Measurements from ENCODE around the gene TNFRSF14.

Gene TNFRSF14

GRCh38 chr1:2609319-2610035 lies 53.3 kb downstream of the TNFRSF14 start:
- TF ChIP-seq CTCF (IDR thresholded peaks at IDR 0.05; ENCODE audit: insufficient read depth, low read length, poor library complexity, severe bottlenecking): no peak
- Histone ChIP-seq H3K27me3 (replicated peaks; ENCODE audit: control insufficient read depth, insufficient read depth, low read length) (no peaks in the 10 kb centered on the region; the same call in 1 of the 2 replicates), H3K36me3 (ENCODE audit: control insufficient read depth, insufficient read depth, low read length) (no peaks in the 10 kb centered on the region), H3K4me3 (replicated peaks; ENCODE audit: low read depth, low read length) (no peak overlapping the region)
- no peak for DNase-seq (ENCODE audit: extremely low read depth, insufficient read length)

DNA sequence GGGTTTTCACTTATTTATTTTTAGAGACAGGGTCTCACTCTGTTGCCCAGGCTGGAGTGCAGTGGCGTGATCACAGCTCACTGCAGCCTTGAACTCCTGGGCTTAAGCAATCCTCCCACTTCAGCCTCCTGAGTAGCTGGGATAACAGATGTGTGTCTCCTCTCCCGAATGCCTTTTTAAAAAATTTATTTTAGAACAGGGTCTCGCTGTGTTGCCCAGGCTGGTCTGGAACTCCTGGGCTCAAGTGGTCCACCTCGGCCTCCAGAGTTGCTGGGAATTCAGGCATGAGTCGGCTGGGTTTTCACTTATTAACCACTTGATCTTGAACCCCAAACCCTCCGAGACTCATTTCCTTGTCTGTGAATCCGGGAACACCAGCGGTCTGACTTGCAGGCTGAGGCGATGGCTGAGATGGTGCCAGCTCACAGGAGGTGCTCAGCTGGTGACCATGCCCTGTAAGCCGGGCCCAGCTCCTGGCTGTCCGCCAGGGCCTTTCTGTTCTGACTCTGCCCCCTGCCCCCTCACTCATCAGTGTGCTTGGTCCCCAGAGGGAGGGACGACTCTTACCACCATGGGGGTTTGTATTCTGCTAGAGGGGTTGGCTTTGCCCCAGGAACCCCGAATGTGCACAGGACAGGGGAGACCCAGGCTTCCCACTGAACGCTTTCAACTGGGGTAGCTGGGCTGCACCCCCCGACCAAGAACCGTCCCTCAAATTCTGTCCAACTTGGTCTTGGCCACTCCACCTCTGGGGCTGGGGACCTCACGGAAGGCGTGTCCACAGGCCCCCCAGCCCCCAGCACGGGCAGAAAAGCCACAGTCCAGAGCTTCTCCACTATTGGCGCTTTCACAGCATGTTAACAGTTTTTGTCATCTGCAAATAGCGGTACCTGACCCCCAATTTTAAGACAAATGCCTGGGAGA lies 54.1 kb downstream of the TNFRSF14 start:
- DNase-seq (ENCODE audit: extremely low read depth, insufficient read length): no peak
- H3K4me3 ChIP-seq (replicated peaks; ENCODE audit: low read depth, low read length): no peak overlapping the region
- H3K27me3 ChIP-seq (replicated peaks; ENCODE audit: control insufficient read depth, insufficient read depth, low read length): no peaks in the 10 kb centered on the region; the same call in 1 of the 2 replicates
- no peak for TF ChIP-seq CTCF (IDR thresholded peaks at IDR 0.05; ENCODE audit: insufficient read depth, low read length, poor library complexity, severe bottlenecking)
- H3K36me3 ChIP-seq (ENCODE audit: control insufficient read depth, insufficient read depth, low read length): no peaks in the 10 kb centered on the region

GRCh38 chr1:2611031-2611501 lies 54.9 kb downstream of the TNFRSF14 start:
- Histone ChIP-seq H3K27me3 (replicated peaks; ENCODE audit: control insufficient read depth, insufficient read depth, low read length) (no peaks in the 10 kb centered on the region; the same call in 1 of the 2 replicates), H3K36me3 (ENCODE audit: control insufficient read depth, insufficient read depth, low read length) (no peaks in the 10 kb centered on the region), H3K4me3 (replicated peaks; ENCODE audit: low read depth, low read length) (no peak overlapping the region)
- peak; percentile 13 for DNase-seq (ENCODE audit: extremely low read depth, insufficient read length)
- TF ChIP-seq CTCF (IDR thresholded peaks at IDR 0.05; ENCODE audit: insufficient read depth, low read length, poor library complexity, severe bottlenecking): no peak

- H3K4me3 ChIP-seq (replicated peaks; ENCODE audit: low read depth, low read length): no peak overlapping the region
- no peaks in the 10 kb centered on the region; the same call in 1 of the 2 replicates for H3K27me3 ChIP-seq (replicated peaks; ENCODE audit: control insufficient read depth, insufficient read depth, low read length)
- no peak for DNase-seq (ENCODE audit: extremely low read depth, insufficient read length)
- no peak for TF ChIP-seq CTCF (IDR thresholded peaks at IDR 0.05; ENCODE audit: insufficient read depth, low read length, poor library complexity, severe bottlenecking)
- H3K36me3 ChIP-seq (ENCODE audit: control insufficient read depth, insufficient read depth, low read length): no peaks in the 10 kb centered on the region
These were observed 55.7 kb downstream of the TNFRSF14 start for GRCh38 chr1:2611621-2612437.

GRCh38 chr1:2612591-2613365 lies 56.6 kb downstream of the TNFRSF14 start:
- DNase-seq (ENCODE audit: extremely low read depth, insufficient read length): no peak
- Histone ChIP-seq H3K4me3 (replicated peaks; ENCODE audit: low read depth, low read length) (no peak overlapping the region), H3K36me3 (ENCODE audit: control insufficient read depth, insufficient read depth, low read length) (no peaks in the 10 kb centered on the region), H3K27me3 (replicated peaks; ENCODE audit: control insufficient read depth, insufficient read depth, low read length) (no peaks in the 10 kb centered on the region; the same call in 1 of the 2 replicates)
- no peak for TF ChIP-seq CTCF (IDR thresholded peaks at IDR 0.05; ENCODE audit: insufficient read depth, low read length, poor library complexity, severe bottlenecking)

Measured in GM06990 (cell line).